Effector CD8-positive, alpha-beta T cell (primary cell): ENCODE results near the gene PFN3.

Source experiments
- DNase-seq: peaks from one replicate; lab custom pipeline; 2025; lab: John Stamatoyannopoulos, UW

The PFN3 gene

DNA sequence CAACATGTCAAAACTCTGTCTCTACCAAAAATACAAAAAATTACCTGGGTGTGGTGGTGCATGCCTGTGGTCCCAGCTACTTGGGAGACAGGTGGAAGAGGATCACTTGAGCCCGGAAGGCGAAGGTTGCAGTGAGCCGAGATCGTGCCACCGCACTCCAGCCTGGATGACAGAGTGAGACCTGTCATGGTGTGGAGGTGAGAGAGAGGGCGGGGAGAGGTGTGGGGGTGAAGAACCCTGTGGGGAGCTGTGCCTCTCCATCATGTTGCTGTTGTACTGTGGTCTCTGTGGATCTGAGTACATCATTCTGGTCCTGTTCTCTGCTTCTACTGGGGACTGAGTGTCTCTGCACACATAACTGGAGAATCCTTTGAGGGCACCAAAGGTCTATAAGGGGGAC lies 27.6 kb downstream of the PFN3 start:
- no peak for DNase-seq

DNA sequence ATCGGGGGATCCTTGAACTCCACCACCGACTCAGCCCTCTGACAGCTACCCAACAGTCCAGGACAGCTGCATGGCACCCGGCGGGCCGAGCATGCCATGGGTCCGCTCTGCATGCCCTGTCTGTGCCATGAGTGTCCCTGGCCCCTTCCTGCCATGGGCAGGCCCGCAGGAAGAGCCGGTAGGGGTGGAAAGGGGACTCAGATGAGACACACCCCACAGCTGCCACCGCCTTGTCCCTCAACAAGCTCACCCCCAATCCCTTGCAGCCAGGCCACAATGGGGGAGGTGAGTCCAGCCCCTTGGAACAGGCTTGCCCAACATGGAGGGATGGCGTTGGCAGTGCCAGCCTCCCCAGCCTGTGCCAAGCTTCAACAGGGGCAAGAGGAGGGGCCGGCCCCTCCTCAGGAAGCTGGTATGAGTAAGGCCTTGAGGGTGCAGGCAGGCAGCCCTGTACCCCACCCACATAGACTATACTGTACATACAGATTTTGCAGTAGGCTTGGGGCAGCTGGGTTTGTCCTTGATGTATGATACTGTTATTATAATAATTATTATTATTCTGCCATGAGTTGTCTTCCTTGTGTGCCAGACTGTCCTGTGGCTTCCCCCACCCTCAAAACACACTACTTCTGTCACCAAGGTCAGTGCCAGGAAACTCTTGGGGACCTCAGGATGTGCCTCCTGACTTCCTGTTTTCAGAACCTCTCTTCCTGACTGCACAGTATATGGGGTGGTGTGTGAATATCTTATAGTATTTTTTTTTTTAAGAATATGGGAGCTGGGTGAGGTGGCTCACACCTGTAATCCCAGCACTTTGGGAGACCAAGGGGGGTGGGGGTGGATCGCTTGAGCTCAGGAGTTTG lies 28.2 kb downstream of the PFN3 start:
- no peak for DNase-seq

DNA sequence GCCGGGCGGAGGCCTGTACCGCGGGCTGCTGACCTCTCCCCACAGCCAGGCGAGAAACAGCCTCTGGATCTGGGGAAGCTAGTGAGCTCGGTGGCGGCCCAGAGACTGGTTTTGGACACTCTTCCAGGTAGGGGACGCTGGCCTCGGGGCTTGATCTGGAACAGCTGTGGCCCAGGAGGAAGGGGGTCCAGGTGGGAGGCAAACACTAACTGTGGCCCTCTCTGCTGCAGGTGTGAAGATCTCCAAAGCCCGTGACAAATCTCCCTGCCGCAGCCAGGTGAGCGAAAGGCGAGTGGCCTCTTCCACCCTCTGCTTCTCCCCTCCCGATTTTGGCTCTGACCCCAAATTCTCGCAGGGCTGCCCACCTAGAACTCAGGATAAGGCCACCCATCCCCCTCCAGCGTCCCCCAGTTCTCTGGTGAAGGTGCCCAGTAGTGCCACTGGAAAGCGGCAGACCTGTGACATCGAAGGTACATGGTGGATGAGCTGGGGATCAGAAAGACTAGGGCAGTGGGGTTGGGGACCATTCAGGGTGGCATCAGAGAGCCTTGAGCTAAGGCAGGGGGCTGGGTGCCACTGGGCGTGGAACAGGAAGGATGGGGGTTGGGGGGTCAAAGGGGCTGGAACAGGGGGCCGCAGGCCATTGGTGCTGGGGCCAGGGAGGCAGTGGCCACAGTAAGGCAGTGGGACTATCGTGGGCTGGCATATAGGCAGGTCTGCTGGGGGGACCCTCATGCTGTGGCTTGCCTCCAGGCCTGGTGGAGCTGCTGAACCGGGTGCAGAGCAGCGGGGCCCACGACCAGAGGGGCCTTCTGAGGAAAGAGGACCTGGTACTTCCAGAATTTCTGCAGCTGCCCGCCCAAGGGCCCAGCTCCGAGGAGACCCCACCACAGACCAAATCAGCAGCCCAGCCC lies 29.1 kb downstream of the PFN3 start:
- no peak for DNase-seq

DNA sequence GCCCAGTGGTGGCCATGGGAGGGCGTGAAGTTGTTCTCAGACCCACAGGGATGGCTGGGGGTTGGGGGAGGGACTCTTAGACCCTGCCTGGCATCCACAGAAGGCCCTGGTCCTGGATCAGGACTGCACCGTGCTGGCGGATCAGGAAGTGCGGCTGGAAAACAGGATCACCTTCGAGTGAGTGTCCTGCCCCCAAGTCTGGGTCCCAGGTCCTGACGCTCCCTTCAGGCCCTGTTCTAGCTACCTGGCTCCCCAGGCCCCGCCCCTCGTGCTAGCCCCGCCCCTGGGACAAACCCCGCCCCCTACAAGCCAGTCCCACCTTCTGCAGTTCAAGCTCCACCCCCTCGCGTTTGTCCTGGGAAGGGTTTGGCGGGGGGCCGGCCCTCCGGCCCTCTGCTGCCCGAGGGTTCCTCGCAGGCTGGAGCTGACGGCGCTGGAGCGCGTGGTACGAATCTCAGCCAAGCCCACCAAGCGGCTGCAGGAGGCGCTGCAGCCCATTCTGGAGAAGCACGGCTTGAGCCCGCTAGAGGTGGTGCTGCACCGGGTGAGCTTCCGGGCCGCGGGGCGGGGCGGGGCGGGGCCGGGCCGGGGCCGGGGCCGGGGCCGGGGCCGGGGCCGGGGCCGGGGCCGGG lies 29.9 kb downstream of the PFN3 start:
- peak; percentile 41 for DNase-seq

DNA sequence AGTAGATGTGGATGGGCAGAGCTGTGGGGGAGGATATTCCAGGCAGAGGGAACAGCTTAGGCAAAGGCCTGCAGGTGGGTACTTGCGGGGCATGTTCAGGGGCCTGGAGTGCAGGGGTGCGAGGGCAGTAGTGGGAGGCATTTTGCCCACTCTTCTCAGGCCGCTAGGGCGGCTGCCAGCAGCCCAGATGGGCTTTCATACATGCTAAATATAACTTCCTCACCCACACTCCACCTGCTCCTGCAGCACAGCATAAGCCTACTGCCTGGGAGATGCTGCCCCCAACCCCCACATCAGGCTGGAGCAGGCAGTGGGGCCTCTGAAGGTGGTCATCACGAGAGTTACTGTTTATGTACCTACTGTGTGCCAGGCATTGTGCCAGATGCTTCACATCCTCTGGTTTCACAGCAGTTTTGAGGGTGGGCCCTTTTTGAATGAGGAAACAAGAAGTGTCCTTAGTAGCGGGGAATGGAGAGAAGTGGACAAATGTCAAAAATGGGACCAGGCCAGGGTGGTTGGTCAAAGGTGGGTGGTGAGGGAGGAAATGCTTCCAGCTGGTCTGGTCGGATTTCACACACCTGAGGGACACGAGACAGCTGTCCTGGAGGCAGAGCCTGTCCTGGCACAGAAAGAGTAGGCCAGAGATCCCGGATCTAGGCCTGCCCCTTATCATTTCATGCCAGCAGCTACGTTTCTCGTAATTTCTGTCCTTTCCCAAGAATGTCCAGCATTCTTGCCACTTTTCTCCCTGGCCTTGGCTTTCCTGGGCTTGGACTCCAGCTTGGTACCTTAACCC lies 30.6 kb downstream of the PFN3 start:
- no peak for DNase-seq

DNA sequence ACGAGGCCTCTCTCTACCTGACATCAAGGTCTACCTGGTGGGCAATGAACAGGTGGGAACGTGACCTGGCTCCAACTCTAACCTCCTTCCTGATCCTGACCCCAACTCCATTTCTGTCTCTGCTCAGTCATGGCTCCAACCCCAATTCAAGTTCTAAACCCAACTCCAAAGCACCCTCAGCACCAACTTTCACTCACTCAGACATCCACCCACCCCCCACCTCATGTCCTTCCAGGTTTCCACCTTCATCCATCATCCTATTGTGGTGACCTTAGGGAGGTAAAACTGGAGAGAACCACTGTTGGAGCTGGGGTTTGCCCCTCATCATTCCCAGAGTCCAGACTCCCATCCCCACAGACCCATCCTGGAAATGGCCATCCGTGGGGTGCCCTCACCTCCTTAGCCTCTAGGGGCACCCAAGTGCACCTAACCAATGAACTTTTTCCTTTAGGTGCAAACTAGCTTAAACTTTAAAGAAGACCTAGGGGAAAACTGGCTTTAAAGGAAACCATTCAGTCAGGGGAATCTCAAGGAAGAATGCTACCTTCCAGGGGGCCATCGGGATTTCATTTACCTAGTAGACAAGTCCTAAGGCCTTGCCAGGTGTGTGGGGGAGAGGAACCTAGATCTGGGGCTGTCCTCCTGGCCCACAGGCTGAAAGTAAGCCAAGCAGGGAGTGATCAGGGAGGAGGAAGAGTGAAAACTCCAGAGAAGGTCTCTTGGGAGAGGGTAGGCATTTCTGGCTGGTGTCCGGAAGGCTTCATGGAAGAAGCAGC lies 31.4 kb downstream of the PFN3 start:
- DNase-seq = no peak

DNA sequence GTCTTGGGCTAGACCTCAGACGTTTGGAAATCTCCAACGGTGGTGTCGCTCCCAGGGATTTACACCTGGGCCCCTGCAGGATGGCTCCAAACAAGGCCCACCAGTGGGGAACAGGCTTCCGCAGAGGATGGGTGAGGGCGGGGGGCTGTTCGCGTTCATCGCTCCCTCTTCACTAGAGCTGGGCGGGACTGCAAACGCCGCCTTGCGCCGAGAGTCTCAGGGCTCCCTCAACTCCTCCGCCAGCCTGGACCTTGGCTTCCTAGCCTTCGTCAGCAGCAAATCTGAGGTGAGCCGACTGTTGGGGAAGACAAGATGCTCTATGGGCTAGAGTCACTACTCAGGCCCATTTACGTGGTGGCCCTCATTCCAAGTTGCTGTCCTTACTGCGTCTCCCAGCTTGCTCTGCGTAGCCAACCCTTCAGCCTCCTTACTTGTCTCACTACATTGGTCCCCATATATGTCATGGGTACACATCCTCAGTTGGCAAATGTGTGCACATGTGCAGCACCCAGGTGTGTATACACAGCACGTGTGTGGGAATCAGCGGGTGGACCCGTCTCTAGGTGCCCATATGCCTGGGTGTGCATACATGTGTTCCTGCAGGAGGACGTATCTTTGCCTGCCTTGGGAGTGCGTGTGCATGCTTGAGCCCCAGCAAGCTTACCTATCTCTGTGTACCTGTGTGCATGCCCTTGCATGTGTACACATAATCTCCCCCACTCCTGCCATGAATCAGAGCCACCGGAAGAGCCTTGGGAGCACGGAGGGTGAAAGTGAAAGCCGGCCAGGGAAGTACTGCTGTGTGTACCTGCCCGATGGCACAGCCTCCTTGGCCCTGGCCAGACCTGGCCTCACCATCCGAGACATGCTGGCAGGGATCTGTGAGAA lies 32.2 kb downstream of the PFN3 start:
- no peak for DNase-seq

DNA sequence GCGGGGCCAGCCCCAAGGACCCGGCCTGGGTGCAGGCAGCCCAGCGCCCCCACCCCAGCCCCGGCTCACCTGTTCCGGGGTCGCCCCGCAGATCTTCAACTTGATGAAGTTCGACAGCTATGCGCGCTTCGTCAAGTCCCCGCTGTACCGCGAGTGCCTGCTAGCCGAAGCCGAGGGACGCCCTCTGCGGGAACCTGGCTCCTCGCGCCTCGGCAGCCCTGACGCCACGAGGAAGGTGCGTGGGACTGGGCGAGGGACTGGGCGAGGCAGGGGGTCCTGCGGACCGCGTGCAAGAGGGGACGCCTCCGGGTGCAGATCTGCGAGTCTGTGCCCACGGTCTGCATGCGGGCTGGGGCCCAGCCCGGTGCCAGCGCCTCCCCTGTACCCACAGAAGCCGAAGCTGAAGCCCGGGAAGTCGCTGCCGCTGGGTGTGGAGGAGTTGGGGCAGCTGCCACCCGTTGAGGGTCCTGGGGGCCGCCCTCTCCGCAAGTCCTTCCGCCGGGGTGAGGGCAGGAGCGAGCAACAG lies 33.1 kb downstream of the PFN3 start:
- DNase-seq = no peak

DNA sequence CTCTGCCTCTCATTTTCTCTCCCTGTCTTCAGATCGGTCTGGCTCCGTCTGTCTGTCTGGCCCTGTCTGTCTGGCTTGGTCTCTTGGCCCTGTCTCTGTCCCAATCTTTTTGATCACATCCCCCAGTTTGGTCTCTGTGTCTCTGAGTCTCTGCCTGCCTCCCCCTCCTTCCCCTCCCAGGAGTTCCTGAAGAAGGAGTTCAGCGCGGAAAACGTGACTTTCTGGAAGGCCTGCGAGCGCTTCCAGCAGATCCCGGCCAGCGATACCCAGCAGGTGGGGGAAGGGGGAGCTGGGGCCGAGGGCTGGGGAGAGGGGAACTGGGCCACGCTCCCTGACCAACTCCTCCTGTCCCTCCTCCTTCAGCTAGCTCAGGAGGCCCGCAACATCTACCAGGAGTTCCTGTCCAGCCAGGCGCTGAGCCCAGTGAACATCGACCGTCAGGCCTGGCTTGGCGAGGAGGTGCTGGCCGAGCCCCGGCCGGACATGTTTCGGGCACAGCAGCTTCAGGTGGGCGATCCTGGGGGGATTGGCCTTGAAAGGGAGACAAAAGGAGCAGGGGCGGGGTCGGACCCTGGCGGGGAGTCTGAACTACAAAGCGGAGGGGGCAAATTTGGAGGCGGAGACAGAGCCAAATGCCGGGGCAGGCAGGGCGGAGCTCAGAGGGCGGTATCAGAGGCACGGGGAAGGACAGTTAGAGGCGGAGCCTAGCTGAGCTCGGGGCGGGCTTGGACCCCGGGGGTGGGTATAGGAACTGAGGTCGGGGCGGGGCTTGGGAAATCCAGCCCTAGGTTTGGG lies 33.7 kb downstream of the PFN3 start:
- no peak for DNase-seq

DNA sequence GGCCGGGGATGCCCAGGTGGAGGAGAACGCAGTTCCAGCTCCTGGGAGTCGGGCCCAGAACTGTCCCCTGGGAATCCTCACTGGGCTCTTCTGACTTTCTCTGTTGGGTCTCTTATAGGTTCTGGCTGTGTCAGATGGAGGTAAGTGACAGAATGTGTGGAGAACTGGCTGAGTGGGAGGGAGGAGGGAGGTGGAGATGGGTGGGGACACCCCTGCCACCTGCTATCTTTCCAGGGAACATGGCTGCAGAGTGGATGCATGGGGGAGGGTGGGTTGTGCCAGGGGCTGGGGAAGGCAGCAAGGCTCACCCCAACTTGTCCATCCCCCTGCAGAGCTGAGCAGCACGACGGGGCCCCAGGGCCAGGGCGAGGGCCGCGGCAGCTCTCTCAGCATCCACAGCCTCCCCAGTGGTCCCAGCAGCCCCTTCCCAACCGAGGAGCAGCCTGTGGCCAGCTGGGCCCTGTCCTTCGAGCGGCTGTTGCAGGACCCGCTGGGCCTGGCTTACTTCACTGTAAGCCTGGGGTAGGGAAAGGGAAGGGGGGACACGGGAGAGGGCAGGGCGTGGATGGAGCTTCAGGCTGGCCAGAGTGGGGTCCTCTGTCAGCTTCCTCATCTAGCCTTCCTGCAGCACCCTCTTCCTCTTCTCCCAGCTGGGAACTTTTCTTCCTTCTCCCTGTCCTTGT lies 34.5 kb downstream of the PFN3 start:
- no peak for DNase-seq

DNA sequence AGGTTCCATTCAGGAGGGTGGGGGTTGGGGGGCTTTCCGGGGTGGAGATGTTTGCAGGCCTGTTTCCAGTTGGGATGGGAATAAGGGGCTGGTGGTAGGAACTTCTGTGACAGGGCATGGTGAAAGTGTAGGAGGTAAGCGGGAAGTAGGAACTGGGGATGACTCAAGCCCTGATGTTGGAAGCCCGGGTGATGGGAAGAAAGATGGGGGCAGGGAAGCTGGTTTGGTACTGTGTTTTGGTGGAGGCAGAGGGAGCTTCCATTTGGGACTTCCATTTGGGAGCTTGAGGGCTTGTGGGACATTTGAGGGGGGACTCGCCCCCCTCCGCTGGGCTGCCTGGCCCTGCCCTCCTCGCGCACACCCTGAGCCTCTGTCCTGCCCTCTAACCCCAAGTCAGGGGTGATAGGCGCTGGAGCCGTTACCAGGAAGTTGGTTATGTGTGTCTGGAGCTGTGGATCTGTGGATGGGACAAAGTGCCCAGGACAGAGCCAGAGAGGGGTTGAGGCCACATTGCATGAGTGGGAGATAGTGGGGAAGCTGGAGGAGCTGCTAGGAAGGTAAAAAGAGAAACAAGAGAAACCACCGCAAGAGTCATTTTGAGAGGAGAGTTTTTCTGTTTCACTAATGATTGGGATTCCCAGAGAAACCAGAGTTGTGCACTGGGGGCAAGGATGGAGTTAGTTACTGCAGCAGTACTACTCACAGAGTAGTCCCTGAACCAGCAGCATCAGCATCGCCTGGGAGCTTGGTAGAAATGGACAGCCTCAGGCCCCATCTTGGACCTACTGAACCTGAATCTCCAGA lies 36.1 kb downstream of the PFN3 start:
- DNase-seq = no peak

DNA sequence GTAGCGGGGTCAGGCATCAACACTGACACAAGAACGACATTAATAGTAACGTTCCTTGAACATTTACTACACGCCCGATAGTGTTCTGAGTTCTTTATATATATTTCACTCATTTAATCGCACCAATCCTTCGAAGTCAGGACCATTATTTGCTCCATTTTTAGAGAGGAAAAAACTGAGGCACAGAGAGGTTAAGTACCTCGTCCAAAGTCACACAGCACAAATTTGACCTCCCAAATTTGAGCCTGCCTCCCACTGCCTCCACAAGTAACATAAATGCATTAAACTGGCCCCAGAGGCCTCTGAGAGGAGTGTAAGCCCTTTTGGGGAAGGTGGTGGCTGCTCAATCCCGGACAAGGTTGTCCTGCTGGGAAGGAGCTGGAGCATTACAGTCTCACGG lies 36.9 kb downstream of the PFN3 start:
- DNase-seq = no peak

DNA sequence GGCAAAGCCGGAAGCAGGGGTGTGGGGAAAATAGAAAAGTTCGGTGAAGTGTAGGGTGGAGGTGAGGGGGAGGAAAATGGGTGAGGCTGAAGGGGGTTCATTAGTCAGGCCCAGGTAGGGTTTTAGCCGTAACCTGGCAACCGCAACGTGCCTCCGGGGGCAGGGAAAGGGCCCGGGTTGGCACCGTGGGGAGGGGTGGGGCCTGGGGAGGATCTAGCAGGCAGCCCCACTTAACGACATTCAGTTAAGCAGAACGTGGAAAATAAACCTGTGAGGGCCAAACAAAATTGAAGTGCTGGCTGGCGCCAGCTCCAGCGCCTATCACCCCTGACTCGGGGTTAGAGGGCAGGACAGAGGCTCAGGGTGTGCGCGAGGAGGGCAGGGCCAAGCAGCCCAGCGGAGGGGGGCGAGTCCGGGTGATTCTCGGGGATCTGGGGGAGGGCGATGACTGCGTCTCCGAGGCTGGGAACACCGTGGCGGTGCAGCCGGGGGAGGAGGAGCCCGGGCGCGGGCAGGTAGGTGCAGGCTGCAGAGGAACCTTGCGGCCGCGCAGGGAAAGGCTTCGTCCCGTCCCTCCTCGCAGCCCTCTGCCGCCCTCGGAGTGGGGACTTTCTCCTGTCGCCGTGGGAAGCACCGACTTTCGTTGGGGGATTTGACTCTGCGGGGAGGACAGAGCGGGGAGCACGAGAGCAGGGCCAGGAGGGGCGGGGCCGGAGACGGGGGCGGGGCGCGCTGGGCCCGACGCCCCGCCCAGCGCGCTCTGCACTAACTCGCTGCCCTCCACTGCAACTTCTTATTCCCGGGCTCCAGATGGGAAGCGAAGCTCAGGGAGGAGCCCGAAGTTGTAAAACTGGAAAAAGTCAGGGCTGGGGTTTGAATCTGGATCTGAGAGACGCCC lies 37.6 kb downstream of the PFN3 start:
- peak; percentile 65 for DNase-seq

DNA sequence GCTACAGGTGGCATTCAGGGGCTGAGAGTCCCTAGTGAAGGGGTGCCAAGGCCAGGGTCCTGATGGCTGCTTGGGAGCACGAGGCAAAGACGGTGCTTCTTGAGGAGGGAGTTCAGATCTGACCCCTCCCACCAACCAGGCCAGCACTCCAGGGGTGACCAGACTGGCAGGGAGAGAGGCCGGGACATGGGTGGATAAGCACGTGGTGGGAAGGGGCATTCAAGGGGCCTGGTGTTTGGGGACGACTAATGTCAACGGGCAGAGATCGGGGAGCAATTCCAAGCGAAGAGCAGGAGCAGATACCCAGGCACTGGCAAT lies 38.2 kb downstream of the PFN3 start:
- DNase-seq = no peak

DNA sequence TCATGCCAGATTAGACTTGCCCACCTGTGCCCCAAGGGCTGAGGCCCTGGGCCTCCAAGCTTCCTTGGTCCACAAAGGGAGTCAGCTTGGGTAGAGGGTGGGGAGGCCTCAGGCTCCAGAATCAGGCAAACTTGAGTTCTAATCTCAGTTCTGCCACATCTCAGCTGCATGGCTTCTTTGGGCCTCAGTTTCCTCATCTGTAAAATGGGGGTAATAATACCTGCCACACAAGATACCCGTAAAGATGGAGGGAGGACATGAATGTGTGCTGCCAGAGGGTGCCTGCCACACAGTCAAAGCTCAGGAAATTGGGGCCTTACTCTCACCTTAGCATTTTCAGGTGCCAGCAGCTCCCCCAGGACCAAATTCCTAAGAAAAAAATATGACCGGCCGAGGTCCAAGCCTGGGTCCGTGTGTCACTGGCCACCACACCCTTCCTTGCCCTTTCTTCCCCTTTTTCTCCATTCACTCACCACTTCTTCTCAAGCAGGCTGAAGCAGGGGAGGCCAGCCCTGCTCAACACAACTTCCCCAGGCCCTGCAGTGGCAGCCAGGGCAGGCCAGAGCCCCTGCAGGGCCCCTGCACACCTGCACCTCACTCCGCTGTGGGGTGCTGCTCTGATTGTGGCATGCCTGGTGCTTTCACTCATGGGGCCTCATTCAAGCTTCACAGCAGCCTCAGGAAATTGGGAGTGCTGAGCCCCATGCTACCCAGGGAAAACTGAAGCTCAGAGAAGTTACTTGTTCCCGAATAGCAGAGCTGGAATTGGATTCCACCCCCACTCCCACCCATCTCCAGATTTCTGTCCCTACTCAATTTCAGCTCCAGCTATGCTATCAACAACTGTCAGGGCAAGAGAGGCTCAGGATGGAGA lies 38.8 kb downstream of the PFN3 start:
- no peak for DNase-seq
